Gastroesophageal sphincter (tissue), 4 donors: ENCODE data around the gene DISC1. TPM values are rescaled to one million over a fixed set of nuclear protein-coding genes. Genes with fewer than 3 reads are reported as not detected.
"Not testable (repeated sequence)": the region's sequence is repeated elsewhere in the genome, so short reads cannot be mapped to it uniquely, and the experiment has no call there.

Source experiments
- ATAC-seq: fragments of 150-250 bp; one replicate; pipeline ENCODE4 v1.9.1; 2016; ENCODE audit warnings: mild to moderate bottlenecking, moderate library complexity
- H3K27ac ChIP-seq, 4 donors: fragments of 200-600 bp; sonication (generic) in 3 of 4; 1 replicate in 3 of 4; 2 replicates in 1 of 4; pipeline ENCODE4 v1.5.1; 2016 to 2019
- H3K27me3 ChIP-seq: fragments of 200-600 bp; sonication (generic); one replicate; pipeline ENCODE4 v1.5.1; 2019
- H3K36me3 ChIP-seq, 2 donors: fragments of 200-600 bp; sonication (generic); one replicate each; pipeline ENCODE4 v1.5.1; 2019; ENCODE audit warnings: control low read depth in 1 of 2
- H3K4me1 ChIP-seq, 3 donors: fragments of 200-600 bp; sonication (generic); 1 replicate in 2 of 3; 2 replicates in 1 of 3; pipeline ENCODE4 v1.5.1; 2016 to 2019; ENCODE audit warnings: control low read depth in 2 of 3
- H3K4me3 ChIP-seq, 2 donors: fragments of 200-600 bp; sonication (generic); one replicate each; pipeline ENCODE4 v1.5.1; 2019; ENCODE audit warnings: mild to moderate bottlenecking in 1 of 2, moderate library complexity in 1 of 2
- H3K9me3 ChIP-seq, 3 donors: fragments of 200-600 bp; sonication (generic); one replicate each; pipeline ENCODE4 v1.5.1; 2017 to 2019; ENCODE audit warnings: control low read depth in 2 of 3
- EP300 ChIP-seq: sonication (generic); formaldehyde crosslinking; IDR thresholded peaks from one replicate; pipeline ENCODE4 v1.6.1; 2017; ENCODE audit warnings: antibody characterized with exemption, mild to moderate bottlenecking
- POLR2A ChIP-seq, 2 donors: fragments of 450-650 bp; IDR thresholded peaks; one replicate each; pipeline ENCODE4 v1.6.1; 2017; ENCODE audit warnings: antibody characterized with exemption in 2 of 2, mild to moderate bottlenecking in 2 of 2, moderate library complexity in 1 of 2
- POLR2AphosphoS5 ChIP-seq: sonication (generic); formaldehyde crosslinking; IDR thresholded peaks from one replicate; pipeline ENCODE4 v1.6.1; 2017; ENCODE audit warnings: antibody characterized with exemption
- WGBS, 2 donors: methylation state at CpG; one replicate each; pipeline ENCODE4 v1.1.5; 2018; ENCODE audit warnings: low coverage in 1 of 2; 5-methylcytosine and 5-hydroxymethylcytosine counted together
- total RNA-seq, 4 donors: library from RNA; depleted of rRNA; stranded (reverse); fragments of >200 nt; gene quantifications; one replicate each; pipeline ENCODE4 v1.1.0, GENCODE V29; 2016
- TF ChIP-seq, protein P1 (sequence below), 4 experiments: fragments of 200-600 bp in 2 of 4; fragments of 450-650 bp in 2 of 4; sonication (generic) in 1 of 4; IDR thresholded peaks; one replicate each; pipeline ENCODE4 v1.5.1; 2017 to 2019; ENCODE audit warnings: antibody characterized with exemption in 4 of 4, mild to moderate bottlenecking in 2 of 4, moderate library complexity in 2 of 4

The DISC1 gene
- total RNA-seq, 4 donors from 2014 or later = 4.4 to 9.8 (median 6.8) TPM

- H3K27me3 ChIP-seq = no peaks in the 10 kb centered on the region
- TF ChIP-seq POLR2A (IDR thresholded peaks at IDR 0.05) = no peak
- no peak for ATAC-seq
These were observed 338.4 kb downstream of the DISC1 start for GRCh38 chr1:231964961-231965360.

GRCh38 chr1:231965615-231966014 lies 339.0 kb downstream of the DISC1 start:
- 90 to 92% methylated on average over 2 of the region's 2 CpGs for WGBS, 2 donors
- TF ChIP-seq POLR2A (IDR thresholded peaks at IDR 0.05) (no peak), POLR2AphosphoS5 (no peak), EP300 (no peak)
- TF ChIP-seq, protein P1, sequence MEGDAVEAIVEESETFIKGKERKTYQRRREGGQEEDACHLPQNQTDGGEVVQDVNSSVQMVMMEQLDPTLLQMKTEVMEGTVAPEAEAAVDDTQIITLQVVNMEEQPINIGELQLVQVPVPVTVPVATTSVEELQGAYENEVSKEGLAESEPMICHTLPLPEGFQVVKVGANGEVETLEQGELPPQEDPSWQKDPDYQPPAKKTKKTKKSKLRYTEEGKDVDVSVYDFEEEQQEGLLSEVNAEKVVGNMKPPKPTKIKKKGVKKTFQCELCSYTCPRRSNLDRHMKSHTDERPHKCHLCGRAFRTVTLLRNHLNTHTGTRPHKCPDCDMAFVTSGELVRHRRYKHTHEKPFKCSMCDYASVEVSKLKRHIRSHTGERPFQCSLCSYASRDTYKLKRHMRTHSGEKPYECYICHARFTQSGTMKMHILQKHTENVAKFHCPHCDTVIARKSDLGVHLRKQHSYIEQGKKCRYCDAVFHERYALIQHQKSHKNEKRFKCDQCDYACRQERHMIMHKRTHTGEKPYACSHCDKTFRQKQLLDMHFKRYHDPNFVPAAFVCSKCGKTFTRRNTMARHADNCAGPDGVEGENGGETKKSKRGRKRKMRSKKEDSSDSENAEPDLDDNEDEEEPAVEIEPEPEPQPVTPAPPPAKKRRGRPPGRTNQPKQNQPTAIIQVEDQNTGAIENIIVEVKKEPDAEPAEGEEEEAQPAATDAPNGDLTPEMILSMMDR (IDR thresholded peaks at IDR 0.05) = no peak
- Histone ChIP-seq H3K27ac (no peak overlapping the region), H3K36me3 (no peaks in the 10 kb centered on the region), H3K4me1 (no peaks in the 10 kb centered on the region), H3K27me3 (no peaks in the 10 kb centered on the region), H3K4me3 (no peak overlapping the region), H3K9me3 (no peaks in the 10 kb centered on the region)
- ATAC-seq = no peak

More at GRCh38 chr1:231964961-231965360, 338.4 kb downstream of the DISC1 start:
- Histone ChIP-seq H3K4me3 (no peak overlapping the region), H3K9me3 (no peaks in the 10 kb centered on the region), H3K27ac (no peak overlapping the region), H3K36me3 (no peaks in the 10 kb centered on the region), H3K4me1 (no peaks in the 10 kb centered on the region)

GRCh38 chr1:231966983-231967382 lies 340.4 kb downstream of the DISC1 start:
- TF ChIP-seq POLR2AphosphoS5 (no peak), POLR2A (IDR thresholded peaks at IDR 0.05) (no peak), EP300 (no peak)
- TF ChIP-seq, protein P1 (IDR thresholded peaks at IDR 0.05) = no peak
- Histone ChIP-seq H3K27me3 (no peaks in the 10 kb centered on the region), H3K27ac (no peak overlapping the region), H3K4me3 (no peak overlapping the region), H3K36me3 (no peaks in the 10 kb centered on the region), H3K9me3 (no peaks in the 10 kb centered on the region), H3K4me1 (no peaks in the 10 kb centered on the region)
- ATAC-seq = no peak
- WGBS, 2 donors = 100% methylated on average over 2 of the region's 2 CpGs

- 45 to 63% methylated on average over 1 of the region's 1 CpG for WGBS, 2 donors
- no peak for ATAC-seq
- Histone ChIP-seq H3K4me3 (no peak overlapping the region), H3K27me3 (no peaks in the 10 kb centered on the region), H3K4me1 (no peaks in the 10 kb centered on the region), H3K27ac (no peak overlapping the region), H3K9me3 (no peaks in the 10 kb centered on the region), H3K36me3 (no peaks in the 10 kb centered on the region)
- TF ChIP-seq, protein P1 (IDR thresholded peaks at IDR 0.05) = no peak
- no peak for TF ChIP-seq POLR2AphosphoS5
- TF ChIP-seq EP300 = no peak
These were observed 342.5 kb downstream of the DISC1 start for GRCh38 chr1:231969076-231969475.

- H3K9me3 ChIP-seq, H3K4me1 ChIP-seq, H3K36me3 ChIP-seq, ATAC-seq, H3K27me3 ChIP-seq, H3K27ac ChIP-seq, H3K4me3 ChIP-seq: not testable (repeated sequence)
- WGBS, 2 donors = 92 to 93% methylated on average over 3 to 5 of the region's 5 CpGs
These were observed 343.2 kb downstream of the DISC1 start for GRCh38 chr1:231969761-231970160.

- WGBS, 2 donors = 77 to 100% methylated on average over 2 of the region's 2 CpGs
- Histone ChIP-seq H3K27me3 (no peaks in the 10 kb centered on the region), H3K4me1 (no peaks in the 10 kb centered on the region), H3K27ac (no peak overlapping the region), H3K9me3 (no peaks in the 10 kb centered on the region), H3K4me3 (no peak overlapping the region), H3K36me3 (no peaks in the 10 kb centered on the region)
- ATAC-seq = no peak
- TF ChIP-seq POLR2A (IDR thresholded peaks at IDR 0.05) (no peak), POLR2AphosphoS5 (no peak), EP300 (no peak)
- TF ChIP-seq, protein P1 (IDR thresholded peaks at IDR 0.05) = no peak
These were observed 344.1 kb downstream of the DISC1 start for GRCh38 chr1:231970684-231971083.
